WTC11 (cell line): Measurements from ENCODE around the gene COL18A1. TPM values are rescaled to one million over a fixed set of nuclear protein-coding genes. Genes with fewer than 3 reads are reported as not detected.

Source experiments
- ATAC-seq: fragments of 200-7000 bp; cut with Tn5 transposase; 2 replicates; pipeline ENCODE4 v1.10.0; 2021; ENCODE audit warnings: mild to moderate bottlenecking, moderate library complexity
- CTCF ChIA-PET: fragments of 300-600 bp; sonication (Branson Sonifier 250); formaldehyde crosslinking; loops from one replicate; lab custom pipeline; 2021; ENCODE audit warnings: antibody characterized with exemption; lab: Charles Lee
- POLR2A ChIA-PET: fragments of 350-600 bp; sonication (Branson Sonifier 250); formaldehyde crosslinking; loops from one replicate; lab custom pipeline; 2021; ENCODE audit warnings: antibody characterized with exemption; lab: Charles Lee
- DNase-seq: peaks from one replicate; pipeline ENCODE4 v3.0.0; 2021; ENCODE audit warnings: low spot score
- H3K27ac Mint-ChIP-seq: 2 replicates; pipeline ENCODE4 v1.8.0; 2021; ENCODE audit warnings: mixed read lengths
- H3K27me3 Mint-ChIP-seq: 2 replicates; pipeline ENCODE4 v1.8.0; 2021; ENCODE audit warnings: low read depth, mild to moderate bottlenecking, moderate library complexity, mixed read lengths
- H3K36me3 Mint-ChIP-seq: 2 replicates; pipeline ENCODE4 v1.8.0; 2021; ENCODE audit warnings: mixed read lengths
- H3K4me1 Mint-ChIP-seq: 2 replicates; pipeline ENCODE4 v1.8.0; 2022; ENCODE audit warnings: mixed read lengths
- H3K4me3 Mint-ChIP-seq: 2 replicates; pipeline ENCODE4 v1.8.0; 2021; ENCODE audit warnings: mild to moderate bottlenecking, moderate library complexity, mixed read lengths
- H3K9me3 Mint-ChIP-seq: 2 replicates; pipeline ENCODE4 v1.8.0; 2021; ENCODE audit warnings: mixed read lengths
- CDX4 ChIP-seq: fragments of 250-450 bp; sonication (Bioruptor Pico); IDR thresholded peaks from 2 replicates; pipeline ENCODE4 v1.9.0; 2021; ENCODE audit warnings: moderate library complexity, mild to moderate bottlenecking, inconsistent platforms, borderline replicate concordance
- CREB1 ChIP-seq: sonication (generic); formaldehyde crosslinking; IDR thresholded peaks from 2 replicates; pipeline ENCODE4 v1.8.0; 2023; ENCODE audit warnings: mild to moderate bottlenecking, missing genetic modification reagents
- E2F1 ChIP-seq: sonication (generic); formaldehyde crosslinking; IDR thresholded peaks from 2 replicates; pipeline ENCODE4 v1.8.0; 2022; ENCODE audit warnings: mild to moderate bottlenecking, missing genetic modification reagents
- ETV6 ChIP-seq: sonication (generic); formaldehyde crosslinking; IDR thresholded peaks from 2 replicates; pipeline ENCODE4 v1.8.1; 2022; ENCODE audit warnings: mild to moderate bottlenecking, missing genetic modification reagents
- IRF2 ChIP-seq: sonication (generic); formaldehyde crosslinking; IDR thresholded peaks from 2 replicates; pipeline ENCODE4 v1.8.0; 2022; ENCODE audit warnings: low read depth, missing genetic modification reagents, borderline replicate concordance
- OVOL2 ChIP-seq: fragments of 250-450 bp; sonication (Bioruptor Pico); IDR thresholded peaks from 2 replicates; pipeline ENCODE4 v1.9.0; 2021; ENCODE audit warnings: mild to moderate bottlenecking, borderline replicate concordance
- RELA ChIP-seq: sonication (generic); formaldehyde crosslinking; IDR thresholded peaks from 2 replicates; pipeline ENCODE4 v1.8.1; 2022; ENCODE audit warnings: missing genetic modification reagents, mild to moderate bottlenecking, borderline replicate concordance
- SOX15 ChIP-seq: fragments of 250-450 bp; sonication (Bioruptor Pico); IDR thresholded peaks from 2 replicates; pipeline ENCODE4 v1.9.0; 2021; ENCODE audit warnings: mild to moderate bottlenecking
- SP1 ChIP-seq: sonication (generic); formaldehyde crosslinking; conservative IDR thresholded peaks from 2 replicates; pipeline ENCODE4 v1.8.1; 2022; ENCODE audit warnings: missing genetic modification reagents
- TEAD4 ChIP-seq: sonication (generic); formaldehyde crosslinking; IDR thresholded peaks from 2 replicates; pipeline ENCODE4 v1.8.0; 2022; ENCODE audit warnings: mild to moderate bottlenecking, missing genetic modification reagents
- TP53 ChIP-seq: sonication (generic); formaldehyde crosslinking; IDR thresholded peaks from 2 replicates; pipeline ENCODE4 v1.8.1; 2023; ENCODE audit warnings: mild to moderate bottlenecking, missing genetic modification reagents
- ZNF138 ChIP-seq: sonication (generic); formaldehyde crosslinking; conservative IDR thresholded peaks from 2 replicates; pipeline ENCODE4 v1.8.1; 2022; ENCODE audit warnings: mild to moderate bottlenecking, moderate library complexity, missing genetic modification reagents
- ZNF232 ChIP-seq: sonication (generic); formaldehyde crosslinking; IDR thresholded peaks from 2 replicates; pipeline ENCODE4 v1.8.0; 2022; ENCODE audit warnings: mild to moderate bottlenecking, missing genetic modification reagents
- ZNF317 ChIP-seq: sonication (generic); formaldehyde crosslinking; IDR thresholded peaks from 2 replicates; pipeline ENCODE4 v1.8.1; 2023; ENCODE audit warnings: low read depth, mild to moderate bottlenecking, moderate library complexity, missing genetic modification reagents, borderline replicate concordance
- total RNA-seq: library from RNA; stranded (reverse); gene quantifications from 3 replicates; pipeline ENCODE4 v1.2.3, GENCODE V29; 2021
- TF ChIP-seq, protein P1 (sequence below): fragments of 200-600 bp; IDR thresholded peaks from 2 replicates; pipeline ENCODE4 v1.8.0; 2022; ENCODE audit warnings: antibody characterized with exemption

The COL18A1 gene
- total RNA-seq, 1 experiment from 2014 or later, result 231 TPM

DNA sequence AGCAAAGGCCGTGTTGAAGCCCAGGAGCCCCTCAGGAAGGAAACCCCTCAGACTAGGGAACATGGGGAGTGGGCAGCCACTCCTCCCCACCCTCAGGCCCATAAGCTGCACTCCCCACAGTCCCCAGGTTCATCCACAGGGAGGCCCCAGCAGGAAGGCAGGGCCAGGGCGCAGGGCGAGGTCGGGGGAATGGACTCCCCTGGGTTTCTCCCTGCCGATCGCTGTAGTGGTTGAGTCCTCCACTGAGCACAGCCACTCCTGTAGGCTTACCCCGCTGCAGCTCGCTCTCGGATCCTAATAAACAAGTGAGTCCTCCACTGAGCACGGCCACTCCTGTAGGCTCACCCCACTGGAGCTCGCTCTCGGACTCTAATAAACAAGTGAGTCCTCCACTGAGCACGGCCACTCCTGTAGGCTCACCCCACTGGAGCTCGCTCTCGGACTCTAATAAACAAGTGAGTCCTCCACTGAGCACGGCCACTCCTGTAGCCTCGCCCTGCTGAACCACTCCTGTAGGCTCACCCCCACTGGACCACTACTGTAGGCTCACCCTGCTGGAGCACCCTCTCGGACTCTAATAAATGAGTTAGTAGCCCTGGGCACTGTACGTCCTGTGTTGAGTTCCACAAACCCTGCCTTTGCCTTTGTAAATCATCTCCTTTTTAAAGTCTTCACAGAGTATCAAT, 16.2 kb upstream of the COL18A1 start:
- TF ChIP-seq ETV6 (CRISPR knock-in tag), result no peak
- TF ChIP-seq, protein P1, sequence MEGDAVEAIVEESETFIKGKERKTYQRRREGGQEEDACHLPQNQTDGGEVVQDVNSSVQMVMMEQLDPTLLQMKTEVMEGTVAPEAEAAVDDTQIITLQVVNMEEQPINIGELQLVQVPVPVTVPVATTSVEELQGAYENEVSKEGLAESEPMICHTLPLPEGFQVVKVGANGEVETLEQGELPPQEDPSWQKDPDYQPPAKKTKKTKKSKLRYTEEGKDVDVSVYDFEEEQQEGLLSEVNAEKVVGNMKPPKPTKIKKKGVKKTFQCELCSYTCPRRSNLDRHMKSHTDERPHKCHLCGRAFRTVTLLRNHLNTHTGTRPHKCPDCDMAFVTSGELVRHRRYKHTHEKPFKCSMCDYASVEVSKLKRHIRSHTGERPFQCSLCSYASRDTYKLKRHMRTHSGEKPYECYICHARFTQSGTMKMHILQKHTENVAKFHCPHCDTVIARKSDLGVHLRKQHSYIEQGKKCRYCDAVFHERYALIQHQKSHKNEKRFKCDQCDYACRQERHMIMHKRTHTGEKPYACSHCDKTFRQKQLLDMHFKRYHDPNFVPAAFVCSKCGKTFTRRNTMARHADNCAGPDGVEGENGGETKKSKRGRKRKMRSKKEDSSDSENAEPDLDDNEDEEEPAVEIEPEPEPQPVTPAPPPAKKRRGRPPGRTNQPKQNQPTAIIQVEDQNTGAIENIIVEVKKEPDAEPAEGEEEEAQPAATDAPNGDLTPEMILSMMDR, result no peak
- TF ChIP-seq SOX15, result no peak
- no peak for TF ChIP-seq RELA (CRISPR knock-in tag)
- TF ChIP-seq OVOL2 (CRISPR knock-in tag), result no peak
- no peak for TF ChIP-seq E2F1 (CRISPR knock-in tag)
- no peak for DNase-seq
- Mint-ChIP-seq H3K9me3 (no peaks in the 10 kb centered on the region), H3K27me3 (peaks cover 4% of the 10 kb centered on the region; the same call in 1 of the 2 replicates), H3K27ac (no peak overlapping the region), H3K4me3 (no peak overlapping the region), H3K36me3 (no peaks in the 10 kb centered on the region), H3K4me1 (no peaks in the 10 kb centered on the region; the same call in 1 of the 2 replicates)
- ChIA-PET POLR2A (no interaction called here), CTCF (interaction anchor here (1.0 kb wide), 1 partner anchor 19 kb away, joined by 3 read pairs; no protein-coding TSS in a partner anchor)
- no peak for ATAC-seq

GRCh38 chr21:45390121-45390751, 14.7 kb upstream of the COL18A1 start:
- TF ChIP-seq CREB1 (CRISPR knock-in tag), result no peak
- no peak for TF ChIP-seq ZNF232 (CRISPR knock-in tag)
- TF ChIP-seq IRF2 (CRISPR knock-in tag), result no peak
- TF ChIP-seq CDX4 (CRISPR knock-in tag), result no peak
- TF ChIP-seq, protein P1, result no peak
- POLR2A ChIA-PET, result no interaction called here
- no peaks in the 10 kb centered on the region for H3K36me3 Mint-ChIP-seq

GRCh38 chr21:45390831-45391742, 13.9 kb upstream of the COL18A1 start:
- ChIA-PET CTCF (interaction anchor here (1.2 to 1.3 kb wide), 2 partner anchors 16 to 82 kb away, joined by 4 read pairs; no protein-coding TSS in a partner anchor), POLR2A (interaction anchor here (0.7 kb wide), 1 partner anchor 781 kb away, joined by 3 read pairs; no protein-coding TSS in a partner anchor)
- ATAC-seq (no peak), DNase-seq (peak; percentile 6)
- Mint-ChIP-seq H3K27me3 (peaks cover 4% of the 10 kb centered on the region; the same call in 1 of the 2 replicates), H3K27ac (no peak overlapping the region), H3K4me1 (no peaks in the 10 kb centered on the region; the same call in 1 of the 2 replicates), H3K9me3 (no peaks in the 10 kb centered on the region), H3K36me3 (no peaks in the 10 kb centered on the region), H3K4me3 (no peak overlapping the region)
- TF ChIP-seq ZNF138 (CRISPR knock-in tag) (no peak), SP1 (CRISPR knock-in tag) (no peak), TEAD4 (CRISPR knock-in tag) (no peak), TP53 (CRISPR knock-in tag) (no peak), ZNF317 (CRISPR knock-in tag) (no peak)
- TF ChIP-seq, protein P1, result no peak

More at GRCh38 chr21:45390121-45390751, 14.7 kb upstream of the COL18A1 start:
- no peak for ATAC-seq
- H3K4me1 Mint-ChIP-seq, result no peaks in the 10 kb centered on the region; the same call in 1 of the 2 replicates
- H3K4me3 Mint-ChIP-seq, result no peak overlapping the region
- H3K27me3 Mint-ChIP-seq, result peaks cover 4% of the 10 kb centered on the region; the same call in 1 of the 2 replicates
- CTCF ChIA-PET, result interaction anchor here (1.3 kb wide), 1 partner anchor 17 kb away, joined by 4 read pairs; no protein-coding TSS in a partner anchor
- no peak overlapping the region for H3K27ac Mint-ChIP-seq
- DNase-seq, result no peak
- H3K9me3 Mint-ChIP-seq, result no peaks in the 10 kb centered on the region
